ENCODE data around the gene LMAN1L.

Gene LMAN1L

GRCh38 chr15:74830868-74831267 lies 18.2 kb downstream of the LMAN1L start:
- no peak overlapping the region for H3K9ac ChIP-seq (ENCODE audit: low read length)
- peak overlapping the region; percentile 45 for H3K27ac ChIP-seq (ENCODE audit: low read depth, low read length)
- H3K4me3 ChIP-seq (ENCODE audit: low read length) = no peak overlapping the region
- H3K36me3 ChIP-seq (ENCODE audit: control insufficient read depth, insufficient read depth, low read length) = no peaks in the 10 kb centered on the region
- no peaks in the 10 kb centered on the region for H3K4me1 ChIP-seq (ENCODE audit: control insufficient read depth, insufficient read depth, low read length)
- peaks cover 3% of the 10 kb centered on the region for H3K27me3 ChIP-seq (ENCODE audit: control insufficient read depth, insufficient read depth, low read length)

- H3K27ac ChIP-seq (ENCODE audit: low read depth, low read length) = no peak overlapping the region
- no peak overlapping the region for H3K9ac ChIP-seq (ENCODE audit: low read length)
- H3K4me3 ChIP-seq (ENCODE audit: low read length) = no peak overlapping the region
- H3K36me3 ChIP-seq (ENCODE audit: control insufficient read depth, insufficient read depth, low read length) = no peaks in the 10 kb centered on the region
- no peaks in the 10 kb centered on the region for H3K4me1 ChIP-seq (ENCODE audit: control insufficient read depth, insufficient read depth, low read length)
- H3K27me3 ChIP-seq (ENCODE audit: control insufficient read depth, insufficient read depth, low read length) = no peaks in the 10 kb centered on the region
Observed at GRCh38 chr15:74831813-74832495, 19.3 kb downstream of the LMAN1L start.

GRCh38 chr15:74832826-74833225 lies 20.2 kb downstream of the LMAN1L start:
- Histone ChIP-seq H3K4me3 (ENCODE audit: low read length) (no peak overlapping the region), H3K4me1 (ENCODE audit: control insufficient read depth, insufficient read depth, low read length) (no peaks in the 10 kb centered on the region), H3K27ac (ENCODE audit: low read depth, low read length) (no peak overlapping the region), H3K27me3 (ENCODE audit: control insufficient read depth, insufficient read depth, low read length) (no peaks in the 10 kb centered on the region), H3K9ac (ENCODE audit: low read length) (no peak overlapping the region), H3K36me3 (ENCODE audit: control insufficient read depth, insufficient read depth, low read length) (no peaks in the 10 kb centered on the region)

GRCh38 chr15:74833376-74834107 lies 20.9 kb downstream of the LMAN1L start:
- Histone ChIP-seq H3K36me3 (ENCODE audit: control insufficient read depth, insufficient read depth, low read length) (peaks cover 2% of the 10 kb centered on the region), H3K27ac (ENCODE audit: low read depth, low read length) (no peak overlapping the region), H3K4me3 (ENCODE audit: low read length) (no peak overlapping the region), H3K9ac (ENCODE audit: low read length) (no peak overlapping the region), H3K4me1 (ENCODE audit: control insufficient read depth, insufficient read depth, low read length) (no peaks in the 10 kb centered on the region), H3K27me3 (ENCODE audit: control insufficient read depth, insufficient read depth, low read length) (no peaks in the 10 kb centered on the region)

- Histone ChIP-seq H3K36me3 (ENCODE audit: control insufficient read depth, insufficient read depth, low read length) (peaks cover 4% of the 10 kb centered on the region), H3K4me3 (ENCODE audit: low read length) (no peak overlapping the region), H3K27me3 (ENCODE audit: control insufficient read depth, insufficient read depth, low read length) (no peaks in the 10 kb centered on the region), H3K27ac (ENCODE audit: low read depth, low read length) (no peak overlapping the region), H3K9ac (ENCODE audit: low read length) (no peak overlapping the region), H3K4me1 (ENCODE audit: control insufficient read depth, insufficient read depth, low read length) (no peaks in the 10 kb centered on the region)
Observed at GRCh38 chr15:74835312-74835823, 22.7 kb downstream of the LMAN1L start.

GRCh38 chr15:74836846-74837245 lies 24.2 kb downstream of the LMAN1L start:
- Histone ChIP-seq H3K4me3 (ENCODE audit: low read length) (no peak overlapping the region), H3K27ac (ENCODE audit: low read depth, low read length) (no peak overlapping the region), H3K9ac (ENCODE audit: low read length) (no peak overlapping the region), H3K27me3 (ENCODE audit: control insufficient read depth, insufficient read depth, low read length) (no peaks in the 10 kb centered on the region), H3K4me1 (ENCODE audit: control insufficient read depth, insufficient read depth, low read length) (no peaks in the 10 kb centered on the region), H3K36me3 (ENCODE audit: control insufficient read depth, insufficient read depth, low read length) (peaks cover 4% of the 10 kb centered on the region)

GRCh38 chr15:74837482-74838136 lies 25.0 kb downstream of the LMAN1L start:
- Histone ChIP-seq H3K4me3 (ENCODE audit: low read length) (no peak overlapping the region), H3K27me3 (ENCODE audit: control insufficient read depth, insufficient read depth, low read length) (no peaks in the 10 kb centered on the region), H3K27ac (ENCODE audit: low read depth, low read length) (no peak overlapping the region), H3K36me3 (ENCODE audit: control insufficient read depth, insufficient read depth, low read length) (peaks cover 4% of the 10 kb centered on the region), H3K9ac (ENCODE audit: low read length) (no peak overlapping the region), H3K4me1 (ENCODE audit: control insufficient read depth, insufficient read depth, low read length) (peaks cover 3% of the 10 kb centered on the region)

GRCh38 chr15:74838137-74838516 lies 25.5 kb downstream of the LMAN1L start:
- Histone ChIP-seq H3K27ac (ENCODE audit: low read depth, low read length) (no peak overlapping the region), H3K4me1 (ENCODE audit: control insufficient read depth, insufficient read depth, low read length) (peaks cover 3% of the 10 kb centered on the region), H3K36me3 (ENCODE audit: control insufficient read depth, insufficient read depth, low read length) (peaks cover 4% of the 10 kb centered on the region), H3K4me3 (ENCODE audit: low read length) (no peak overlapping the region), H3K9ac (ENCODE audit: low read length) (no peak overlapping the region), H3K27me3 (ENCODE audit: control insufficient read depth, insufficient read depth, low read length) (no peaks in the 10 kb centered on the region)

GRCh38 chr15:74838746-74839525 lies 26.3 kb downstream of the LMAN1L start:
- no peak overlapping the region for H3K27ac ChIP-seq (ENCODE audit: low read depth, low read length)
- no peaks in the 10 kb centered on the region for H3K27me3 ChIP-seq (ENCODE audit: control insufficient read depth, insufficient read depth, low read length)
- no peak overlapping the region for H3K9ac ChIP-seq (ENCODE audit: low read length)
- H3K4me3 ChIP-seq (ENCODE audit: low read length) = no peak overlapping the region
- peaks cover 8% of the 10 kb centered on the region for H3K4me1 ChIP-seq (ENCODE audit: control insufficient read depth, insufficient read depth, low read length)
- peaks cover 4% of the 10 kb centered on the region for H3K36me3 ChIP-seq (ENCODE audit: control insufficient read depth, insufficient read depth, low read length)

- H3K4me1 ChIP-seq (ENCODE audit: control insufficient read depth, insufficient read depth, low read length) = peaks cover 8% of the 10 kb centered on the region
- peaks cover 4% of the 10 kb centered on the region for H3K36me3 ChIP-seq (ENCODE audit: control insufficient read depth, insufficient read depth, low read length)
- no peak overlapping the region for H3K4me3 ChIP-seq (ENCODE audit: low read length)
Observed at GRCh38 chr15:74839526-74840395, 27.1 kb downstream of the LMAN1L start.

GRCh38 chr15:74840851-74841775 lies 28.5 kb downstream of the LMAN1L start:
- Histone ChIP-seq H3K27me3 (ENCODE audit: control insufficient read depth, insufficient read depth, low read length) (no peaks in the 10 kb centered on the region), H3K36me3 (ENCODE audit: control insufficient read depth, insufficient read depth, low read length) (peaks cover 4% of the 10 kb centered on the region), H3K27ac (ENCODE audit: low read depth, low read length) (no peak overlapping the region), H3K9ac (ENCODE audit: low read length) (no peak overlapping the region), H3K4me3 (ENCODE audit: low read length) (no peak overlapping the region), H3K4me1 (ENCODE audit: control insufficient read depth, insufficient read depth, low read length) (peaks cover 8% of the 10 kb centered on the region)

More at GRCh38 chr15:74839526-74840395, 27.1 kb downstream of the LMAN1L start:
- H3K27me3 ChIP-seq (ENCODE audit: control insufficient read depth, insufficient read depth, low read length) = no peaks in the 10 kb centered on the region
- H3K27ac ChIP-seq (ENCODE audit: low read depth, low read length) = no peak overlapping the region
- H3K9ac ChIP-seq (ENCODE audit: low read length) = no peak overlapping the region

Measured in rectal smooth muscle tissue (tissue), 1 donor.